Colonic mucosa (tissue), 4 donors: ENCODE results near the gene GATA5. TPM values are rescaled to one million over a fixed set of nuclear protein-coding genes. Genes with fewer than 3 reads are reported as not detected.

Experiments
- DNase-seq: peaks from one replicate; pipeline ENCODE4 v3.0.0-alpha.2; 2020
- H3K27ac ChIP-seq: fragments of 200-600 bp; one replicate; pipeline ENCODE4 v1.8.0; 2021
- H3K27me3 ChIP-seq: fragments of 200-600 bp; one replicate; pipeline ENCODE4 v1.8.0; 2021
- H3K36me3 ChIP-seq: fragments of 200-600 bp; one replicate; pipeline ENCODE4 v1.8.0; 2021
- H3K4me1 ChIP-seq: fragments of 200-600 bp; one replicate; pipeline ENCODE4 v1.8.0; 2021; ENCODE audit warnings: mild to moderate bottlenecking
- H3K4me3 ChIP-seq: fragments of 200-600 bp; one replicate; pipeline ENCODE4 v1.8.0; 2021
- H3K9ac ChIP-seq, 2 donors: one replicate each; pipeline ENCODE4 v1.7.0; 2013; ENCODE audit warnings: control low read depth in 2 of 2, low read depth in 2 of 2, low read length in 2 of 2
- H3K9me3 ChIP-seq: fragments of 200-600 bp; one replicate; pipeline ENCODE4 v1.8.0; 2021
- CTCF ChIP-seq: fragments of 200-600 bp; IDR thresholded peaks from one replicate; pipeline ENCODE4 v1.8.0; 2022; ENCODE audit warnings: antibody characterized with exemption, mild to moderate bottlenecking
- intact Hi-C: fragments of 100-400 bp; cut with DNase I; formaldehyde crosslinking; loops from one replicate; pipeline ENCODE4 v1.14.1; 2022
- total RNA-seq, 2 donors: library from RNA; stranded (reverse); fragmentation: NEBNext Ultra II Directional in 1 of 2; extraction: Animal tissue kit (Norgen Biotek cat#: 25700) in 1 of 2; gene quantifications; one replicate each; pipeline ENCODE4 v1.2.1, GENCODE V29; 2021
- donor health status: healthy.
- donor health status: DM: no; HTN: no; CAD: no.
- donor health status: DM: no; HTN: no; CAD: no.

The GATA5 gene
- total RNA-seq, 2 donors from 2014 or later, result 0.10 TPM; not detected in 1

- DNase-seq, result no peak
- H3K27me3 ChIP-seq, result no peaks in the 10 kb centered on the region
- H3K36me3 ChIP-seq, result no peaks in the 10 kb centered on the region
- H3K4me3 ChIP-seq, result no peak overlapping the region
- TF ChIP-seq CTCF, result no peak
- H3K27ac ChIP-seq, result no peak overlapping the region
- no peak overlapping the region for H3K9ac ChIP-seq
- H3K9me3 ChIP-seq, result no peaks in the 10 kb centered on the region
- intact Hi-C loops, result loop anchor here (10.0 kb wide), 1 partner anchor 196 kb away; no protein-coding TSS in a partner anchor
- peaks cover 5% of the 10 kb centered on the region for H3K4me1 ChIP-seq
These were observed 56.9 kb downstream of the GATA5 start for GRCh38 chr20:62418709-62419487.

DNA sequence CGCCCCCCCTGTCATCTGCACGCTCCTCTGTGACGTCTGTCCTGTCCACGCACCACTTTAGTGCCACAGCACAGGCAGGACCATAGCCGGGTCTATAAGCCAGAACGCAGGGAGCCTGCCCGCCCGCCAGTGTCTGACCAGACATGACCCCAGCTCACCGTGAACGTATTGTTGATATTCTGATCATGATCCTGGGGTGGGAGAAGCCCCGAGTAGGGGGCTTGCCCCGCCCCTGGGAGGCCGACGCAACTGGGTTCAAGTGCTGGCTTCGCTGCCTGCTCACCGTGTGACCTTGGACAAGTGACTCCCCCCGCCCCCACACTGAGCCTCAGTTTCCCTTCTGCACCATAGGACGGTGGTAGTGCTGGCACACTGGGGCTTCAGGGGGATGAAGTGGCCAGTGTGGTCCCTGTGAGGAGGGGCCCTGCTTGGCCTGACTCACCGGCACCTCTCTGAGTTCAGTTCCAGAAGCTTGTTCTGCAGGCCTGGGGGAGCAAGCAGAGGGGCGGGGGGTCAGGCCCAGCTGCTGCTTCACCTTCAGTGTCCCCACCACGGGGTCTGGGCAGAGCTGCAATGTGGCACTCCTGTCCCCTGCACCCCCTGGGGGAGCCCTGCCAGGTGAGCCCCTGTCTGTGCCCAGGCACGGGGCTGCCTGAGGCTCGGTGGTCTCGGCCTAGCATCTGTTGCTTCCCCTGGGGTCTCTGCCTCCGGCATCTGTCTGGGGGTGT is 57.6 kb downstream of the GATA5 start:
- H3K9ac ChIP-seq, result no peak overlapping the region
- intact Hi-C loops, result loop anchor here (10.0 kb wide), 1 partner anchor 197 kb away; no protein-coding TSS in a partner anchor

GRCh38 chr20:62416651-62417637 is 58.9 kb downstream of the GATA5 start:
- no peaks in the 10 kb centered on the region for H3K9me3 ChIP-seq
- H3K27ac ChIP-seq, result no peak overlapping the region
- H3K27me3 ChIP-seq, result no peaks in the 10 kb centered on the region
- peaks cover 11% of the 10 kb centered on the region for H3K4me1 ChIP-seq
- TF ChIP-seq CTCF, result no peak
- H3K4me3 ChIP-seq, result no peak overlapping the region
- H3K9ac ChIP-seq, result no peak overlapping the region
- intact Hi-C loops, result loop anchor here (10.0 kb wide), 1 partner anchor 198 kb away; no protein-coding TSS in a partner anchor
- DNase-seq, result no peak
- H3K36me3 ChIP-seq, result no peaks in the 10 kb centered on the region

More for the DNA sequence above, 57.6 kb downstream of the GATA5 start:
- Histone ChIP-seq H3K4me3 (no peak overlapping the region), H3K4me1 (peaks cover 11% of the 10 kb centered on the region), H3K27me3 (no peaks in the 10 kb centered on the region), H3K36me3 (no peaks in the 10 kb centered on the region), H3K9me3 (no peaks in the 10 kb centered on the region), H3K27ac (no peak overlapping the region)
- no peak for DNase-seq
- TF ChIP-seq CTCF, result no peak

- TF ChIP-seq CTCF, result no peak
- H3K4me1 ChIP-seq, result peaks cover 11% of the 10 kb centered on the region
- no peaks in the 10 kb centered on the region for H3K9me3 ChIP-seq
- H3K4me3 ChIP-seq, result no peak overlapping the region
- H3K36me3 ChIP-seq, result no peaks in the 10 kb centered on the region
- H3K27me3 ChIP-seq, result no peaks in the 10 kb centered on the region
- DNase-seq, result no peak
- H3K9ac ChIP-seq, result no peak overlapping the region
- no peak overlapping the region for H3K27ac ChIP-seq
- intact Hi-C loops, result loop anchor here (10.0 kb wide), 1 partner anchor 199 kb away; no protein-coding TSS in a partner anchor
These were observed 60.3 kb downstream of the GATA5 start for GRCh38 chr20:62415354-62416111.
